ENCODE data around the gene CRLF3.
"Not testable (repeated sequence)": the region's sequence is repeated elsewhere in the genome, so short reads cannot be mapped to it uniquely, and the experiment has no call there.

CRLF3 gene

DNA sequence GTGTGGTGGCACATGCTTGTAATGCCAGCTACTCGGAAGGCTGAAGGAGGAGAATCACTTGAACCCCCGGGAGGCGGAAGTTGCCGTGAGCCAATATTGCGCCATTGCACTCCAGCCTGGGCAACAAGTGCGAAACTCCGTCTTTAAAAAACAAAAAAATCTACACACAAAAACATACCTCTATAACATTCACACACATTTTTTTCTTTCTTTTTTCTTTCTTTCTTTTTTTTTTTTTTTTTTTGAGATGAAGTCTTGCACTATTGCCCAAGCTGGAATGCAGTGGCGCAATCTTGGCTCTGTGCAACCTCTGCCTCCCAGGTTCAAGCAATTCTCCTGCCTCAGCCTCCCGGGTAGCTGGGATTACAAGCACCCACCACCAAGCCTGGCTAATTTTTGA, 9.6 kb downstream of the CRLF3 start:
- not testable (repeated sequence) for DNase-seq (ENCODE audit: low read depth)

DNA sequence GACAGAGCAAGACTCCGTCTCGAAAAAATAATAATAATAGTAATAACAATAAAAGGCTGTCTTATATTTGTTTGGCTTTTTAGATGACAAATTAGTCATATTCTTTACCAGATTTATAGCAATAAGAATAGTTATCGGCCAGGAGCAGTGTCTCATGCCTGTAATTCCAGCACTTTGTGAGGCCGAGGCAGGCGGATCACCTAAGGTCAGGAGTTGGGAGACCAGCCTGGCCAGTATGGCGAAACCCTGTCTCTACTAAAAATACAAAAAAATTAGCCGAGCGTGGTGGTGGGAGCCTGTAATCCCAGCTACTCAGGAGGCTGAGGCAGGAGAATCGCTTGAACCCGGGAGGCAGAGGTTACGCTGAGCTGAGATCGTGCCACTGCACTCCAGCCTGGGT, 10.3 kb downstream of the CRLF3 start:
- not testable (repeated sequence) for DNase-seq (ENCODE audit: low read depth)

DNA sequence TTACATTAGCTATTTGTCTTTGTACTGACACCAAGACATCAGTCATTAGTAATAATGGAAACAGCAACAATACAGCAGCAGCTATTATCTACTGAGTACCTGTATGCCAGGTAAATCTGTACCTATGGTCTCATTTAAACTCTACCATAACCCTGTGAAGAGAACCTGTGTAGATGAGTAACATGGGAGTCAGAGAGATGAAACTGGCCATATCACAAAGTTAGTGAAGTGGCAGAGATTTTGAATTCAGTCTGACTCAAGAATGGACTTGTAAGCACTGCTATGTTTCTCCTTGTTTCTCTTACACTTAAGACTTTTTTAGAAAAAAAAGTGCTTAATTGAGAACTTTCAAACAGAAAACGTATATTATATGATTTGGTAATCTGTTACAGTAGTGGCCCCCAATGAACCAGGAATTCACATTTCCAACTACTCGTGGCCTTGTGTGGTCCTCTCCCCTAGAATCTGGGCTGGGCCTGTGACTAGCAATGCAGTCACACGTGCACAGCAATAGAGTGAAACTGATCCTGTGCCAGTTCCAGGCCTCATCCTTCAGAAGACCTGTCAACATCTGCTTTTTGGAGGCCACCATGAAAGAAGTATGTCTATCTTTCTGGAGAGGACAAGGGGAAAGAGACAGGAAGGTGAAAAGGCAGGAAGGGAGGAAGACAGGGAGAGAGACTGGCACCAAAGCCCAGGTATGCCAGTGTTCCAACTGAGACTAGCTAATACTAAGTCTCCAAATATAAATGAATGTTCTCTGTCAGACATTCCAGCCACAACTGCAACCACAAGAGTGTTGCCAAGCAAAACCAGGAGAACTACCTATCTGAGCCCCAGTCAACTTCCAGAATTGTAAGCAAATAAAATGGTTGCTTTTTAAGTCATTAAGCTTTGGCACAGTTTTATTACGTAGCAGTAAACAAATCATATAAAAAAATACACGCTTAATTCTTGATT, 12.0 kb downstream of the CRLF3 start:
- no peak for DNase-seq (ENCODE audit: low read depth)

DNA sequence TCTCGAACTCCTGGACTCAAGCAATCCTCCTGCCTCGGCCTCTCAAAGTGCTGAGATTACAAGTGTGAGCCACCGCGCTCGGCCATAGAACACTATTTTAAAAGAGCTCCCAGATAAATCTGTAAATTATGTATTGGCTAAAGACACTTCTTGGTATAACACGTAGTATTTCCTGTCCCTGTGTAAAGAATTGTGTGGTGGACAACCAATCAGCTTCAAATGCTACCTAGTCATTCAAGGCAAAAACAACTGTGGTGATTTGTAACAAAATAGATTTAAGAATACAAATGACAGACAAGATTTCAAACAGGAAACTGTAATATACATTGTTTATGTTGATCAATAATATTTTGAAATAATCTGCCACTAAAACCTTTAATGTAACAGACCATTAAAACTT, 14.6 kb downstream of the CRLF3 start:
- no peak for DNase-seq (ENCODE audit: low read depth)

DNA sequence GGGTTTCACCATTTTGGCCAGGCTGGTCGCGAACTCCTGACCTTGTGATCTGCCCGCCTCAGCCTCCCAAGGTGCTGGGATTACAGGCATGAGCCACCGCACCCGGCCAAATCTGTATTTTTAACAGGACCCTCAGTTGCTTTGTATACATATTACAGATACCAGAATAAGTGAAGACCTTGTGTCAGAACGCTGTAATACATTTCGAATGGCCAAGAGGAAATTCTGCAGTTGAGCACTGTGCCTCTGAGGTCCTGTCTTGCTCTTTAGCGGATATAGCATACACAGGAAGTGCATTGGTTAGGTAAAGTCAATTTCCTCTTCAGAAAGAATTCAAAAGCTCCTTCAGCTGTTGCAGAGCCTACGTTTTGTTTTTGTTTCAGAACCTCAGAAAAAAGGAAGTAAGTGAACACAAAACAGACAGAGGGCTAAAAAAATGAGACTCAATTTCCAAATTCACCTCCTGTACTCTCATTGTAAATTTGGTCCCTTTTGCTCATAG, 15.7 kb downstream of the CRLF3 start:
- no peak for DNase-seq (ENCODE audit: low read depth)

DNA sequence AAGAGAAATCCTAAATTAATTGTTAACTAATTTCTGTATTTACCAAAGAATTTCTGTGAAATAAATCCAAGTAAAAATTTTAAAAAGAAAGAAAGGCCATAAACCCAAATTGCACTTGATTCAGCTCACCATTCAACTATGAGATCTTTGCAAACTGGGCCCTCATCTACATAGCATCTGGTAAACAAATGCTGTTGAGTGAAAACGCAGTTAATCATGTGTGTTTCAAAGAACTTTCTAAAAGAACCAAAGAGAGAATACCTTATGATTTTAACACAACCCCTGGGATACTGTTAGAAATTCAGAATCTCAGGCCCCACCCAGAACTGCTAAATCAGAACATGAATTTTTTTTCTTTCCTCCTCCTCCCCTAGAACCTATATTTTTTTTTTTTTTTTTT, 16.6 kb downstream of the CRLF3 start:
- no peak for DNase-seq (ENCODE audit: low read depth)

DNA sequence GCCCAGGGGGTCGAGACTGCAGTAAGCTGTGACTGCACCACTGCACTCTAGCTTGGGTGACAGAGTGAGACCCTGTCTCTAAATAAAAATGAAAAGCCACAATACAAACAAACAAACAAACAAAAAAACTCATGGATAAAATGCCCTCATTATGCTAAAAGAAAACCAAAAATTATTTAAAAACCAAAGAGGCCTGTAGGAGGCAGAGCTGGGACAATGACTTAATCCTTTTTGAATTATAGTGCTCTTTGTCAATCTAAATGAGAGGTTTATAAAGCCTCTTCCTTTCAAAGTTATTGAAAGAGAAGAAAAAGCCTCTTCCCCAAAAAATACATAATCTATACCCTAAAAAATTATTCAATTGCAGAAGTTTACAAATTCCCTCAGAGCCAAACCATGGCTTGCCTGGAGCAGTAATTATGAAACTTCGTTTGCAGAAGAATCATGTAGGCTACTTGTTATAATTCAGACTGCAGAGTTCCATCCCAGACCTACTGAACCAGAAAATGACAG, 18.5 kb downstream of the CRLF3 start:
- no peak for DNase-seq (ENCODE audit: low read depth)

DNA sequence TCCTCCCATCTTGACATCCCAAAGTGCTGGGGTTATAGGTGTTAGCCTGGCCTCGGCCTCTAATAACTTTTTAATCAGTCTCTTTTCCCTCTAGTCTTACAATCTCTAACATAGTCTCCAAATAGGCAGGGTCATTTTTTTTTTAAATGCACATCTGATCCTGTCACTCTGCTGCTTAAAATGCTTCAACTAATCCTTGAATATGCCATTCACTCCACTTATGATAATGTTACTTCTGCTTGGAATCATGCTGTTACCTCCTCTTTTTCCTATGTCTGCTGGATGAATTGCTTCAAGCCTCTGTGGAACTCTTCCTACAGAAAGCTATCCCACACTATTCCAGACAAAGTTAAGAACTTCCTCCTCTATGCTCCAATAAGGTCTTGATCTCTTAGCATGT, 22.8 kb downstream of the CRLF3 start:
- DNase-seq (ENCODE audit: low read depth) = no peak

DNA sequence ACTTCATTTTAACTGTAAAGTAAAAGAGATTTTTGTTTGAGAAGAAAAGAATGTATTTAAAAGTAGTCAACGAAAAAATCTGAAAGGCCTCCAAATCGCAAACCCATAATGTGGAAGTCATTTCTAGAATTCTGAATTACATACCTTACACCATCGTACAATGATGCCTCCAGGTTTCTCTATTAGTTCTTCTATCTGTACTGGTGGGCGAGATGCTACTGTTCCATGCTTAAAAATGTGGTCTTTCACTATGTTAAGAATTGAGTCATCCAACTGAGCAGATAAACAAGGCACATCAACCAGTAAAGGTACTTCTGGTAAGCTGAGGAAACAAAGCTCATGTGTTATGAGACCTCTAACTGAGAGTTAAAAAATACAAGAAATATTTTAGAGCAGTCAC, 28.5 kb downstream of the CRLF3 start:
- DNase-seq (ENCODE audit: low read depth) = no peak

DNA sequence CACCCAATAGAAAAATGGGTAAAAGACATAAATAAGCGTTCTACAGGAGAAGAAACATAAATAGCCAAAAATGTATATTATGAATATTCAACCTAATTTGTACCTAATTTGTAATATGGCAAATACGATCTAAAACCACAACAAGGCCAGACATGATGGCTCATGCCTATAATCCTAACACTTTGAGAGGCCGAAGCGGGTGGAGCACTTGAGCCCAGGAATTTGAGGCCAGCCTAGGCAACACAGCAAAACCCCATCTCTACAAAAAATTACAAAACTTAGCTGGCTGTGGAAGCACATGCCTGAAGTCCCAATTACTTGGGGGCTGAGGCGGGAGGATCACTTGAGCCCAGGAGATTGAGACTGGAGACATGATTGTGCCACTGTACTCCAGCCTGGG, 30.1 kb downstream of the CRLF3 start:
- DNase-seq (ENCODE audit: low read depth) = no peak

DNA sequence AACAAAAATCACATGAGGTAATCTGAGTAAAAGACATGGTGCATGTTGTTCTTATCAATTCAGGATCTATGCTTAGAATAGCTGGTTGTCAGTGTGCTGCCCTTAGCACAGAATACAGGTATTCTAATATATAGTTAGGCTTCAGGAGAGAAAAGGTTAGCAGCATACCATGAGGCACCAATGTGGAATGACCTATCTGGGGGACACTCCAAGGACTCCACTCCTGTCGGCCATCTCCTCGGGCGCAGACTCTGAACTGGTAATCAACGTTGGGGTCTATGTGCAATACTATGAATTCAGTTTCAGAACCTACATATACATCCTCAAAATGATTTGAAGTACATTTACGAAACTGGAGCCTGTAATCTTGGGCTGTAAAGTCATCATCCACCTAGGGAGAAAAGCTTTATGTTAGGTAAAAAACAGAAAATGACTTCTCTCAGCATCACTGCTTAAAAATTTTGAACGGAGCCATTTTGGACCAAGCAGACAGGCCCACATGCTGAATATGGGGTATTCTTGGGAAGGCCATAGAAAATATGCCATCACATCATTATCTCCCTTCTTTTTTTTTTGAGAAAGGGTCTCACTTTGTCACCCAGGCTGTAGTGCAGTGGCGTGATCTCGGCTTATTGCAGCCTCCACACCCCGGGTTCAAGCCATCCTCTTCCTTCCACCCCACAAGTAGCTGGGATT, 31.1 kb downstream of the CRLF3 start:
- no peak for DNase-seq (ENCODE audit: low read depth)

DNA sequence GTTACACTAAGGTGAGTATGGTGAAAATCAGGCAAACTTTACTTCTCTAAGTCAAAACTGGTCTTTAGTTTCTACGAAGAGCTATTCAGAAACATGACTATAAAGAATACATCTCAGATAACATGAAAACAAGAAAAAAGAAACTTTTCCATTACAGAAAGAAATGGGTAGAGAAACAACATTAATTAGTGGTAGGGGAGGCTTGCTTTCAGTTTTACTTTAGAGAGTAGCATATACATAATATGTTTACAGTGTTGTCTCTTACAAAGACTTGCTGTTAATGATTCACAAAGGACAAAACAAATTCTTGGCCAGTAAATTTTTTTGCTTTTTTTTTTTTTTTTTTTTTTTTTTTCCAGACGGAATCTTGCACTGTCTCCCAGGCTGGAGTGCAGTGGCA, 34.2 kb downstream of the CRLF3 start:
- DNase-seq (ENCODE audit: low read depth) = no peak

DNA sequence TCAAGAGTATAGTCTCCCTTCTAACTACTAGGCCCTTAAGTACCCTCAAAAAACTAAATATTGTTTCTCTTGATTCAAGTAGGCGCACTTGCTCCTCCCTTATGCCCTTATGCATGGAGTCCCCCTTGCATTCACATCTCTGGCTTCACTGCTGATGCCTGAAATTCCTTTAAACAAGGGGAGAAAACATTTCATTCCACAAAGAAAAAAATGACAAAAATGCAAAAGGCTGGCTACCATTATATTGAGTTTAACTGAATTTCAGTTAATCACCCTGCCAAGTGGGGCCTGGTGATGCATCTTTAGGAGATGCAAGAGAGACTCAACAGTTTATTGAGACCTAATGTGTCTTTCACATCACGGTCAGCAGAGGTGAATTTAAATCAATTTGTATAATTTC, 35.6 kb downstream of the CRLF3 start:
- no peak for DNase-seq (ENCODE audit: low read depth)

DNA sequence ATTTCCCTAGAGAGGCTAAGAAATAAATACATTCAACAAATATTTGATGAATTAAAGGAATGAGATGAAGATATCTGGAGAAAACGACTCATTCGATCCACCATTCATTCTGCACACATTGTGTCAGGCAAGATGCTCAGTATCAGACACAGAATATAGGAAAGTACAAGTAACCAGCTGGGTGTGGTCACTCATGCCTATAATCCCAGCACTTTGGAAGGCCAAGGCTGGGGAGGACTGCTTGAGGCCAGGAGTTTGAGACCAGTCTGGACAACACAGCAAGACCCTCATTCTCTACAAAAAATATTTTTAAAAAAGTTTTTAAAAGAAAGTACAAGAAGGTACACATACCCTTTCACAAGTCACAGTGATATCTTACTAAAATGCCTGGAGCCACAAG, 42.3 kb downstream of the CRLF3 start:
- DNase-seq (ENCODE audit: low read depth) = no peak

DNA sequence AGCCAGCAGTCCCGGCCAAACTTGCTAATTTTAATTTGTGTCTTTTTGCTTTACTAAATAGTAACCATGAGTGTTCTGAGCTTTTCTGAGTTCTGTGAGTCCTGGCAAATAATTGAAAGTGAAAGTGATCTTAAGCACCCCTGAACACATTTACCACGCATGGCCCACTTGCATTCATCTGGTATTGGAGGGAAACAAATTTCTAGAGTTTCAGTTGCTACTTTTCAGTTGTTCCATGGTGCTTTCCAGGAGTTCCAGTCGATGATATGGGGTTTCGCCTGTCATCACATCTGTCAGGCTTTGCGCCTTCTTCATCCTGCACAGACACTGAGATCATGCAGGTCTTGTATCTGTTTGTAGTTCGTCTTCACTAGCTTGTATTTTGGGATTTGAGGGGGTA, 44.1 kb downstream of the CRLF3 start:
- no peak for DNase-seq (ENCODE audit: low read depth)

DNA sequence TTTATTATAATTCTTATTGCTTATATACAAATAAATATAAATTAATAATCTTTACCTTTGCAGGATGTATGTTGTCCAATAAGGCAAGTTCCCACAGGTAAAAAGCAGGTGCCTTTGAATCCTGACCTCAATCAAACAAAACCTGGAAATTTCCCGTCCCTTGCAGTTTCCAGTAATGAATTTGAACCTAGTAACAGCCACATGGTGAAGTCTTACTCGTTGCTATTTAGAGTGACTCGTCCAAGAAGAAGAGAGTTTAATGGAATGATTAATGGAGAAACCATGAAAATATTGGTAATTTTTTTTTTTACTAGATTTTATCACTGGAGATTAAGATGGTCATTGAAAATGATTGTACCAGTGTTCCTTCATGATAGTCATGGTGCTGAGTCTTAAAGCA, 55.7 kb downstream of the CRLF3 start:
- not testable (repeated sequence) for DNase-seq (ENCODE audit: low read depth)

DNA sequence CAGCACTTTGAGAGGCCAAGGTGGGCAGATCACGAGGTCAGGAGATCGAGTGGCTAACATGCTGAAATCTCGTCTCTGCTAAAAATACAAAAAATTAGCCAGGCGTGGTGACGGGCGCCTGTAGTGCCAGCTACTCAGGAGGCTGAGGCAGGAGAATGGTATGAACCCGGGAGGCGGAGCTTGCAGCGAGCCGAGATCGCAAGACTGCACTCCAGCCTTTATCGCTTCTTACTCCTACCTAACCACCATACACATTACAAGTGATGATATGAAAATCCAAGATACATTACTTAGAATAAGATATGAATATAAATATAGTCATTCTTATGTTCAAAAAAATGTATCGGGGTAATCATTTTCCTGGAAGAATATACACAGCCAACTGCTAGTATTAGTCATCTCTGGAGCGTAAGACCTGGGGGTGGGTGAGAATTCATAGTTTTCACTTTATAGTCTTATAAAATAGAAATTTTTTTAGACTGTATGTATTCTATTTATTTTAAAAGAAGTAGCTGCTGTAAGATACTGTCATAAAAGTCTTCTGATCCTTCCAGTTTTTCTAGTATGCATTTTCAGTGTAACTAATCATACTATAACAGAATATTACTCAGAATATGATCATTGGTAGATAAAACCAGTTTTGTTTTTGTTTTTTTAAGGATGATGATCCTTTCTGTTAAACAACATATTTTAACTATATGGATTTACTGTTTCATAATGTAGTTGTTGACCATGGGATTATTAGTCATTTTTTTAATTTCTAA, 56.7 kb downstream of the CRLF3 start:
- DNase-seq (ENCODE audit: low read depth) = not testable (repeated sequence)

DNA sequence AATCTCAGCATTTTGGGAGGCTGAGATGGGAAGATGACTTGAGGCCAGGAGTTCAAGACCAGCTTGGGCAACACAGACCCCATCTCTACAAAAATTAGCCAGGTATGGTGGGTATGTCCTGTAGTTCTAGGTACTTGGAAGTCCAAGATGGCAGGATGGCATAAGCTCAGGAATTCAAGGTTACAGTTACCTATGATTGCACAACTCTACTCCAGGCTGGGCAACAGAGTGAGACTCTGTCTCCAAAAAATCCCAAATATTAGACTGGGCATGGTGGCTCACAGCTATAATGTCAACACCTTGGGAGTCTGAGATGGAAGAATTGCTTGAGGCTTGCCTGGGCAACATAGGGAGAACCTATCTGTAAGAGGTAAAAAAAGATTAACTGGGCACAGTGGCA, 63.4 kb downstream of the CRLF3 start:
- DNase-seq (ENCODE audit: low read depth) = no peak

DNA sequence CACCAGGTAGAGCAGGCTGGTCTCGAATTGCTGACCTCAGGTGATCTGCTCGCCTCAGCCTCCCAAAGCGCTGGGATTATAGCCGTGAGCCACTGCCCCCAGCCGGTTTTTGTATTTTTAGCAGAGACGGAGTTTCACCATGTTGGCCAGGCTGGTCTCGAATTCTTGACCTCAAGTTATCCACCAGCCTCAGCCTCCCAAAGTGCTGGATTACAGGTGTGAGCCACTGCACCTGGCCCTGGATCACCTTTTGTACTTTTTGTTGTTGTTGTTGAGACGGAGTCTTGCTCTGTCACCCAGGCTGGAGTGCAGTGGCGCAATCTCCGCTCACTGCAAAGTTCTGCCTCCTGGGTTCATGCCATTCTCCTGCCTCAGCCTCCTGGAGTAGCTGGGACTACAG, 71.2 kb downstream of the CRLF3 start:
- not testable (repeated sequence) for DNase-seq (ENCODE audit: low read depth)

DNA sequence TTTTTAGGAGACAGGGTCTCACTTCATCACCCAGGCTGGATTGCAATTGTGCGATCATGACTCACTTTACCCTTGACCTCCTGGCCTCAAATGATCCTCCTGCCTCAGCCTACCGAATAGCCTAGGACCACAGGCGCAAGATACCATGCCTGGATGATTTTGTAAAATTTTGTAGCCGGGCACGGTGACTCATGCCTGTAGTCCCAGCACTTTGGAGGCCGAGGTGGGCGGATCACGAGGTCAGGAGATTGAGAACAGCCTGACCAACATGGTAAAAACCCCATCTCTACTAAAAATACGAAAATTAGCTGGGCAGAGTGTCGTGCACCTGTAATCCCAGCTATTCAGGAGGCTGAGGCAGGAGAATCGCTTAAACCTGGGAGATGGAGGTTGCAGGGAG, 73.5 kb downstream of the CRLF3 start:
- not testable (repeated sequence) for DNase-seq (ENCODE audit: low read depth)

DNA sequence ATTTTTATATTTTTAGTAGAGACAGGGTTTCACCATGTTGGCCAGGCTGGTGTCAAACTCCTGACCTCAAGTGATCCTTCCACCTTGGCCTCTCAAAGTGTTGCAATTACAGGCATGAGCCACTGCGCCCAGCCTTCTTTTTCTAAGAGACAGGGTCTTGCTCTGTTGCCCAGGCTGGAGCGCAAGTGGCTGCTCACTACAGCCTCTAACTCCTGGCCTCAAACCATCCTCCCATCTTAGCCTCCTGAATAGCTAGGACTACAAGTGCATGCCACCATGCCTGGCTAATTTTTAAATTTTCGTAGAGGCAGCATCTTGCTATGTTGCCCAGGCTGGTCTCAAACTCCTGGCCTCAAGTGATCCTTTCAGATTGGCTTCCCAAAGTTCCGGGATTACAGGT, 76.9 kb downstream of the CRLF3 start:
- not testable (repeated sequence) for DNase-seq (ENCODE audit: low read depth)

DNA sequence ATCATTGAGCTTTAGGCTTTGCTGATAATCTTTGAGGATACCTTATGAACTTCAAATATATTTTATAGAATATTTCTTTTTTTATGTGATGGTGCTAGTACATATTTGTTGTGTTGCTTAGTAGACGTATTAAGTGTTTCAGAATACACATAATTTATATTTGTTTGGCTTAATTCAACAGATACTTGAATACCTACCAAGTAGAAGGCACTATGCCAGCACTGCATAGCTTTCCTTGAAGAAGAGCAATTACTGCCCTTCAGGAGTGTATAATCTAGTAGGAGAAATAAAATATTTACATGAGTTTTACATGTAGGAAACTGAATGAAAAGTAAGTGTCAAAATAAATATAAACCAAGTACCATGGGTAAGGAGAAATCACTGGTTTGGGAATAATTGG, 81.8 kb downstream of the CRLF3 start:
- not testable (repeated sequence) for DNase-seq (ENCODE audit: low read depth)
